ENCODE results near the gene NCKAP5L.
"Not testable (repeated sequence)": the region's sequence is repeated elsewhere in the genome, so short reads cannot be mapped to it uniquely, and the experiment has no call there.

Gene NCKAP5L

DNA sequence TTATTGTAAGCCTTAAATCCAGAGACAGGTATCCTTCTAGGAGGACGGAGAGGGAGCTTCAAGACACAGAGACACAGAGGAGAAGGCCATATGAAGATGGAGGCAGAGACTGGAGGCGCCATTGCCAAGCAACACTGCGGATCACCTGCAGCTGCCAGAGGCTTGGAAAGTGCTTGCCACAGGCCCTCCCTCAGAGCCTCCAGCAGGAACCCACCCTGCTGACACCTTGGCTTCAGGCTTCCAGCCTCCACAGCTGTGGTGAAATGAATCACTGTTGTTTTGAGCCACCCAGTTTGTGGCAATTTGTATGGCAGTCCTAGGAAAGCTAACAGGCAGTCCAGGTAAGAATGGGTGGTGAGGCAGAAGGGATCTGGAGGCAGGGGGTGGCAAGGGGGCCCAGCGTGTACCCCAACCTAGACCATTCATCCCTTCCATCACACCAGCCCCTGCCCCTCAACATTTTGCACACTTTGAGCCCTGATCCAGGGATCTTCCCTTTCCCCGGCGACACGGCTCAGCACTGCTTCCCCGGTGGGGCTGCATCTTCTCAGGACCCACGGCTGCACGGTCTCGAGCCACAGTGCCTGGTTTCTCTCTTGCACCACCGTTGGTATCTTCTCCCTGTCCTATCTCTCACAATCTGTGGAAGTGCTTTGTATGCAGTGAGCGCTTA is 37.0 kb upstream of the NCKAP5L start:
- DNase-seq, result no peak

DNA sequence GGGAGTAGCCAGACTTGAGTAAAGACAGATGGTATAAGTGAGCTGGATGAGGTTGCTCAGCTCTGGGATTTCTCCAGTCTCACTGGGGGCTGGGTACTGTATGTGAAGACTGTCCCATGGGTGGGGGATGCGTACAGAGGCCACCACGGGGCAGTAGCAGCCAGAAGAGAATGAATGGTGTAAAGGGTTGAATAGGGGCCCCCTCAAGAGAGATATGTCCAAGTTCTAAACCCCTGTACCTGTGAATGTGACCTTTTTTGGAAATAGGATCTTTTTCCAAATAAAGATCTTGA is 36.5 kb upstream of the NCKAP5L start:
- no peak for DNase-seq

DNA sequence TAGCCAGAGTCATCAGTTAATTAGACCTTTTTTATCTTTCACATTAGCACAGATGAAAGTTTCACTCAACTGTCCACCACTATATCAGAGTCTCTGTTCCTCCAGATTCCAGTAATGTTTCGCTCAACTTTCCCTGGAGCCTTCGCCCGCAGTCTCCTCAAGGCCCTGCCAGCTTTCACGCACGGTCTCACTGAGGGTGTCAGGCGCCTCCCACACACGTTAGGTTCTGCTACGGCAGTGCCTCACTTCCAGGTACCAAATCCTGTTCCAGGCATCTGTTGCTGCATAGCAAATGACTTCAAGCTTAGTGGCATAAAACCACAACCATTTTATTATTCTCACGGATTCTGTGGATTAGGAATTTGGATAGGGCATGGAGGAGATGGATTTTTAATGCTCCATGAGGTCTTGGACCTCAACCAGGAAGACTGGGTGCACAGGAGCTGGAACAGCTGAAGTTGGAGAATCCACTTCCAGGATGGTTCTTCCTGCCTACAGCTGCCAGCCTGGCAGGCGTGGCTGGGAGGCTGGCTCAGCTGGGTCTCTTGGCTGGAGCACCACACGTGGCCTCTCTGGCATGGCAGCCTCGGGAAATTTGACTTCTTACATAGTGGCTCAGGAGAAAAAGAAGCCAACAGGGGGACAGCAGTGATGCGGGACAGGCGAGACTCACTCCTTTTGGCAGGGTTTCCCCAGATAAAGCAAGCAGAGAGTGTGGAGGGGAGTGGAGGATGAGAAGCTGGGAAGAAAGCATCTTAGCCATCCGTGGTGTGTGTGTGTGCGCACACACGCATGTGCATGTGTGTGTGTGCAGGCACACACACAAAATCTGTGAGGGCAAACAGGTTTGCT is 36.0 kb upstream of the NCKAP5L start:
- DNase-seq, result no peak

DNA sequence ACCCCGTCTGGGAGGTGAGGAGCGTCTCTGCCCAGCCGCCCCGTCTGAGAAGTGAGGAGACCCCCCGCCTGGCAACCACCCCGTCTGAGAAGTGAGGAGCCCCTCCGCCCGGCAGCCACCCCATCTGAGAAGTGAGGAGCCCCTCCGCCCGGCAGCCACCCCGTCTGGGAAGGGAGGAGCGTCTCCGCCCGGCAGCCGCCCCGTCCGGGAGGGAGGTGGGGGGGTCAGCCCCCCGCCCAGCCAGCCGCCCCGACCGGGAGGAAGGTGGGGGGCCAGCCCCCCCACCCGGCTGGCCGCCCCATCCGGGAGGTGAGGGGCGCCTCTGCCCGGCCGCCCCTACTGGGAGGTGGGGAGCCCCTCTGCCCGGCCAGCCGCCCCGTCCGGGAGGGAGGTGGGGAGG is 32.7 kb upstream of the NCKAP5L start:
- not testable (repeated sequence) for DNase-seq

DNA sequence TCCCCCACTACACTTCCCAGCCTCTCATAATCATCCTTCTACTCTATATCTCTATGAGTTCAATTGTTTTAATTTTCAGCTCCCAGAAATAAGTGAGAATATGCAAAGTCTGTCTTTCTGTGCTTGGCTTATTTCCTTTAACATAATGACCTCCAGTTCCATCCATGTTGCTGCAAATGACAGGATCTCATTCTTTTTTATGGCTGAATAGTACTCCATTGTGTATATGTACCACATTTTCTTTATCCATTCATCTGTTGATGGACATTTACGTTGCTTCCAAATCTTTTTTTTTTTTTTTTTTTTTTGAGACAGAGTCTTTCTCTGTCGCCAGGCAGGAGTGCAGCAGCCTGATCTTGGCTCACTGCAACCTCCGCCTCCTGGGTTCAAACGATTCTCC is 27.7 kb upstream of the NCKAP5L start:
- not testable (repeated sequence) for DNase-seq

DNA sequence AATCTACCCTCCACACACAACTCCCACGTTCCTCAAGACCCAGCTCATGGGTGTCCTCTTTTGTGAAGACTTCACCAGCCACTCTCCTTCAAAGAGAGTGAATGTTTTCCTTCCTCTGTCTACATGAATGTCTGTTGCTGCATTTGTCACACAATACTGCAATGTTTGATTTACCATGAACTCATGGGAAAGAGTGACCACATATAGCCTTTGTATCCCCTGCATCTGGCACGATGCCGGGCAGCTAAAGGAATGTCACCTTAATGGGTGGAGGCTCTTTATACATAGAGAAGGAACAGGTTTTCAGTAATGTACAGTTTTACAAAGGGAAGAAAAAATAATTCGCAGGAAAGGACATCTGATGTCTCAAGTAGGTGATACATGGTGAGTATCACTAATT is 26.8 kb upstream of the NCKAP5L start:
- no peak for DNase-seq

DNA sequence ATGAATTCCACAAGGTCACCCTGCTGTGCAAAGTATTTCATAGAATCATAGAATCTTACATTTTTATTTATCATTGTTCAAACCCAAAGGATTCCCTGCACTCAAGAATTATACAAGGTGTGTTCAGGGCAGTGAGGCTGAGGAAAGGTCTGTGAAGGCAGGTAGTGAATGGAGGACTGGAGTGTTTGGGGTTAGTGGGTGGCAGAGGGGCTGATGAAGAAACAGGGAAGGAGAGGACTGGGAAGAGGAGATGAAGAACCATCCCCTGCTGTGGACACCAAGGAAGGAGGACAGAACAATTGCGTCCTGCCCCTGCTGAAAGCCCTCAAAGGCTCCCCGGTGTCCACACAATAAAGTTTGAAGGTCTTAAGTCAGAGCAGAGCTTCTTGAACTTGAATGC is 25.5 kb upstream of the NCKAP5L start:
- no peak for DNase-seq

DNA sequence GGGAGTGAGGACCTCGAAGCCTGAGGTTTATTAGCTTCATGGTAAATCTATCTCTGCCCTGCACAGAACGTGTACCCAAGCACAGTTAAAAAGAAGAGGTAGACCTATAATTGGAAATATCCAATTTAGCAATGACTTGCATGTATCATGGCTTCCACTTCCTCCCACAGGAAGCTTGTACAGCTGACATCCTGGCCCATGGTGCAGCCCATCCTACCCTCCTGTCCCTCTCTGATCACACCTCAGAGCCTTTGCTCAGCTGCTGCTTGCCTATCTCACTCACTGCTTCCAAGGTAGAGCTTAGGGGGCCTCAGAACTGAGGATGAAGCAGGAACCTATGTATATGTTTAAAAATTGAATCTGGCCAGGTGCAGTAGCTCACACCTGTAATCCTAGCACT is 18.9 kb upstream of the NCKAP5L start:
- no peak for DNase-seq

DNA sequence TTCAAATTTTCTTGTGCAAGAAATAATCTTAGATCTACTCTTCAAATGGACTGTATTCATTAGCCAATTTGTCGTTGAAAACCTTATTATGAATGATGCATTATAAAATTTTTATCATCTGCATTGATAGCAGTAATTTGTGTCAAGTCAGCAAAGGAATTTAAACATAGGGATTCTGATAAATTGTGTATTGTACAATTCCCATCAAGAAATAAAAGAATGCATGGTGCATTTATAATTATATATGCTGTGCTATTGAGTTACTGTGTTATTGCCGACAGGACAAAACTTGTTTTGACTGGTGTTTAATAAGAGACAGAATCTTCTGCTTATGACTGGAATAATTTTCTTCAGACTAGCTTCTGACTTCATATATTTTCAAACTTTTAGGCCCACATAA is 17.8 kb upstream of the NCKAP5L start:
- DNase-seq, result no peak

DNA sequence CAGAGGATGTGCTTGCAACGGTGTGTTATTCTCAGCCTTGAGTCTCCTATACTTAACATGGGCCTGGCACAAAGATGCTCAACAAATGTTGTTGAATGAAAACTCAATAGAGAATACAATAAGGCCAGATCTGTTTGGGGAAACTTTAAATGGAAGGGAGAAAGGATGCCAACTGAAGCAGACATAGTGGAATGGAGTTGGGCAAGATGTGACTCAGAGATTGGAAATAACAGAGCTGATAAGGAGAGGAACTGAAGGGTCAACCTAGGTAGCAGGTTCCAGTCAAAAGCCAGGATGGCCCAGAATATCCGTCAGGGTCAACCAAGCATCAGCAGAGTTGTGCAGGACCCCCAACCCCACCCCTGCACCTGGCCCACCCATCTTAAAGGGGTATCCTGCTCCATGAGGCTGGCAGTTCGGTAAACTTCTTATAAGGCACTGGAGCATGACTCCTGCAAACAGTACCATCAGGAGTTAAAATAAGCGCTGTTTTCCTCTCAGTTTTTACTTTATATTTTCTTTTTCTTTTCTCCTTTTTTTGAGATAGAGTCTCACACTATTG is 15.7 kb upstream of the NCKAP5L start:
- no peak for DNase-seq

DNA sequence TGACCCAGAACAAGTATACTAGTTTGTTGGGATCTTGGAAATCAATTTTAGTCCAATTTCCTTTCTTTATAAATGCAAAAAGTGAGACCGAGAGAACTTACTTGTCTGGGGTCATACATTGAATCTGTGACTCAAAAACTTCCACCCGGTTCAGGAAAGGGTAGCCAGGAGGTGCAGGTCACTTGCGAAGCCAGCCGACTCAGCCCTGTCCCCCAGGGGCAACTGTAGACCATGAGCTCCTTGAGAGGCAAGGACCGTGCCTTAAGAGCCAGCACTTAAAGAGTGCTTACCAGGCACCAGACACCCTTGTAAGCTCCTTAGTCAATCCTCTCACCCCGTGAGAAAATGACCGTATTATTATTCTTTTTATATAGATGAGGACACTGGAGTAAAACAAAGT is 15.2 kb upstream of the NCKAP5L start:
- DNase-seq, result no peak

DNA sequence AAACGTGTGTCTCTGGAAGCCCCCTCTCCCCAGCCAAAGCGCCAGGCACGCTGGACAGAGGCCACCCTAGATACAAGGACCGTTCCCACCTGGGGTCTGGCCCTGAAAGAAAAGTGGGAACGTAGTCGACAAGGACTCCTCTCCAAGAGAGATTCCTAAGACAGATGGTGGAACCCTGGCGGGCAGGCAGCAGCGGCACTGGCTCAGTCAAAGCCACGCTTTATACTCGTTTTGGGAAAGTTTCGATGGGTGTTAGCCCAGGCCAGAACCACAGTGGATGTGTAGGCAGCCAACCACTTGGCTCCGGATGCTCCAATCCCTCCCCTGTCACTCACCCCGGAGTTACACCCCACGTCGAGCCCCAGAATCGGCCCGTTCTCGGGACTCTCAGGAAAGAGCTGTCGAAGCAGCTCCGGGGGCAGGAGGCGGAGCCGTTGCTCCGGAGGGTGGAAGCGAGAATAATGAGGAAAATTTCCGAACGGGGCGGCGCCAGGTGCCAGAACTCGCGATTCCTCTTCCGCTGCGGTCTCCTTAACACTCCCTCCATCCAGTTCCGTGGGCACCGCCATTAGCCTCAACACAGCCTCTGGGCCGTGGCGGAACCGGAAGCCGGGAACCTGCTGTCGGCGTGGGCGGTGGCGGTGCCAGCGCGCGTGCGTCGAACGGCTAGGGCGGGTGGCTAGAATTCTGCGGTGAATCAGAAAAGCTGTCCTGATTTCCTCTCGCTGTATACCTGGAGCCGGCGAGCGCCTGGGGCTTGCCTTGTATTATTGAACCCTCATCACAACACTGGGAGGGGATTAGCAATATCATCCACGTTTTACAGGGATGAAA is 14.5 kb upstream of the NCKAP5L start, which contains the start of gene BCDIN3D:
Gene BCDIN3D (minus strand): TSS at position 588 of the 834 bp plus-strand sequence. CDS start 19 bp downstream, at position 569.
- DNase-seq, result peak; percentile 95

DNA sequence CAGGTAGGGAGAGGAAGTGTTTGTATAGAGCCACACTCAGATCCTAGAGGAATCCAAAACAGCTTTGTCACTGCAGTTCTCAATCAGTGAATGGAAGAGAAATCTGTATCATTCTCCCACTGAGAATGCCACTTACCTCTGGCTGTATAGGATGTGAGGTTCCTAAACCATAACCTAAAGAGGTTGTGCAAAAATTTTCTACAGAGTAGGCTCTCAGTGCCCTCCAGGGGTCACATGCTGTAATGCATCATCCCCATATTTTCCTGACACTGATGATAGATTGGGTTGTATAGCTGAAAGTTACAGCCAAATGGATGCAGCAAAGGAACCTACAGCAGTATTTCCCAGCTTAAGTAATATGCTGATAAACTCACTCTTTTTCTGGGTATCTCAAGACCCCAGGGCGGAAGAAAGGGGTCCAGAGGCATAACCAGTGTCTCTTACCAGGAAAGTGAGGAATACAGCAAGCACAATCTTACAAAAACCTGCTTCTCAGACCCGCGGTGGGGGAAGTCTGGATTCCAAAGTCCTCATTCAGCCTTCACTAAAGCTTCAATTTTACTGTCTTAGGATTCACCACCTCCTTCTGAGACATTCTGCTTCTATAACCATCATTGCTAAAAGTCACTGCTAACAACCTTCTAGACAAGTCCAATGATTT is 10.9 kb upstream of the NCKAP5L start:
- DNase-seq, result peak; percentile 68

DNA sequence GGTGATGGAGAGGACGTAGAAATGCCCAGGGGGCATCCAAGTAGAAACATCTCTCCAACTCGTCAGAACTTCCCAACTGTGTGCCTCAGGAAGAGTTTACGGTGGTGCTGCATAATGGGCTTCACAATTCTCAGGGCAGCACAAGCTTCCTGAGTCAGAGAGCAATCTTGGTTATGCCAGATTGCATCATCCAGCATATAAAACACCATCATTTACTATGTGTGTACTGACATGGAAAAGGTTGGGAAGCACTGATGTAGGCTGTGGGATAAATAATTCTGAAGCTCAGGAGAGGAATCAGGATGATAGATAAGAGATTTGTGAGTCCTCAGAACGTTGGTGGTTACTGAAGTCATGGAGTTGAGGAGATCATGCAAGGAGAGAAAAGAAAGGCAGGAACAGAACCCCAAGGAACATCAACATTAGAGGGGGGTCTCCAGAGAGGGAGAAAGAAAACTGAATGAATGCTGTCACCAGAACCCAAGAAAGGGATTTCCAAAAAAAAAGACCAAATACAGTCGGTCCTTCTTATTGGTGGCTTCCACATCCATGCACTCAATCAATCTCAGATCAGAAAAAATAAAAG is 4.7 kb upstream of the NCKAP5L start:
- DNase-seq, result no peak

DNA sequence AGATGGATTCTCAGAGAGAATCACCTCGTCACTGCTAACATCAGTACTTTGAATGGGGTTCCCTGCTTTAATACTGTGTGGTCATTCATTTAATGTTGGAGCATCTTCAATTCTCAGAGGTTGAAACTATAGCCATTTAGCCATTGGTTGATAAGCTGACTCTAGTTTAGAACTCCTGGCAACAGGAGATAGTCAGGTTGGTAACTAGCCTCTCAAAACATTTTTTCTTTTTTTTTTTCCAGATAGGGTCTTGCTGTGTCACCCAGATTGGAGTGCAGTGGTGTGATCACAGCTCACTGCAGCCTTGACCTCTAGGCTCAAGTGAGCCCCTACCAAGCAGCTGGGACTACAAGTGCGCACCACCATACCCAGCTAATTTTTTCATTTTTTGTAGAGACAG is 3.5 kb upstream of the NCKAP5L start:
- no peak for DNase-seq

DNA sequence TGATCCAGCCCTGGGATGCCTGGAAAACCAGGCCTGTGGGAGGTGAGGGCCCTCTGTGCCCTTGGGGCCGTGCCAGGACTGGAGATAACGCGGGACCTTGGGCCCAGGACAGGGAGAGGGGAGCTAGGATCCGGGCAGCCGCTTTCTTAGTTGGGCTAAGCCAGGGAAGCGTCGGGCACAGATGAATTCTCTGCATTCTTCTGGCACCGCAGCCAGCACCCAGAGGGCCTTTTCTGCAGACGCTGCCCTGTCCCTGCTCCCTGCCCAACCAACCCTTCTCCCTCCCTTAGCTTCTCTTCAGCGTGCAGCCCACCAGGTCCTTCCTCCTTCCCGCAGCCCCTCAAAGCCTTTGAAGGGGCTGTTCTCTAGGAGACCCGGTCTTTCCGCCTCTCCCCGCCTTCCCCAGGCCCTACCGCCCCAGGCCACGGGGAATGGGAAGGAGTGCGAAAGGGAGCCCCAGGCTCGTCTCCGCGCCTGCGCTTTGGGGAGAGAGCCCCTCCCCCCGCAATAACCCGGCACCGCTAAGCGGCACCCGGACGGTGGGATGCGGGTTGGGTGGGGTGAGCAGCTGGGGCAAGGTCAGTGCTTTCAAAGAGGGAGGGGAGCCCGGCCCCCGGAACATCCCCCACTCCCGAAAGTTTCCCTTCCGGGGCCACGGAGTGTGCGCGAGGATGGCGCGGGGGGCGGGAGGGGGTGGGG is 663 bp downstream of the NCKAP5L start:
- peak; percentile 91 for DNase-seq

DNA sequence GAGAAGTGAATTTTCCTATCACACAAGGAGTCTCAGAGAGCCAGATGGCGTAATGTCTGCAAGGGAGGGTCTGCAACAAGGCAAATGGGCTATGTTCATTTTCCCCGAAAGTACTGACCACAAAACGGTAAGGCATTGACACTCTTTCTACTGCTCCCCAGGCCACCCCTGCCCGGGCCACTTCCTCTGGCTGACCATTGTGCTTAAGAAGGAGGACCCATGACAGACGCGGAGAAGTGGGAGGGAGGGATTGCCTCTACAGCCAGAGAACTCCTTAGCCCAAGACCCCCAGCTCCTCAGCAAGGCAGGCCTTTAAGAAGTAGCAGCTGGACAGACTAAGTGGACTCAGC is 1.2 kb downstream of the NCKAP5L start:
- no peak for DNase-seq

DNA sequence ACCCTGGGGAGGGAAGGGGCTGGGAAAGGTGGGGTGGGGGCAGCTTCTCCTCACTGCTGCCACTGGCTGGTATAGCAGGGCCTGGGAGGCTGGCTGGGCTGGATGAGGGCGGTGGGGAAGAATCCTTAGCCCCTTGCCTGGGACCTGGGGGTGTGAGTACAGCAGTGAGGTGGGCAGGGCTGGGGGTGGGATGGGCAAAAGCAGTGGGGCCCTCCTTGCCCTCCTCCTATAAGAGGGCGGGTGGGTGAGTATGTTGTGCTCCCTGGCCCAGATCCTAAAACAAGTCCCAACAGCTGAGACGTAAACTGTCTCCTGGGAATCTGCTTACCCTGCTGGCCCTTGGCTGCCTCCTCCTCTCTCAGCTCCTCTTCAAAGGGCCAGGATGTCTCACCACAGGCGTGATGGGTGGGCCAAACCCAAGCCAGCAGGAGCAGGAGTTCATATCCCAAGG is 2.2 kb downstream of the NCKAP5L start:
- DNase-seq, result no peak

DNA sequence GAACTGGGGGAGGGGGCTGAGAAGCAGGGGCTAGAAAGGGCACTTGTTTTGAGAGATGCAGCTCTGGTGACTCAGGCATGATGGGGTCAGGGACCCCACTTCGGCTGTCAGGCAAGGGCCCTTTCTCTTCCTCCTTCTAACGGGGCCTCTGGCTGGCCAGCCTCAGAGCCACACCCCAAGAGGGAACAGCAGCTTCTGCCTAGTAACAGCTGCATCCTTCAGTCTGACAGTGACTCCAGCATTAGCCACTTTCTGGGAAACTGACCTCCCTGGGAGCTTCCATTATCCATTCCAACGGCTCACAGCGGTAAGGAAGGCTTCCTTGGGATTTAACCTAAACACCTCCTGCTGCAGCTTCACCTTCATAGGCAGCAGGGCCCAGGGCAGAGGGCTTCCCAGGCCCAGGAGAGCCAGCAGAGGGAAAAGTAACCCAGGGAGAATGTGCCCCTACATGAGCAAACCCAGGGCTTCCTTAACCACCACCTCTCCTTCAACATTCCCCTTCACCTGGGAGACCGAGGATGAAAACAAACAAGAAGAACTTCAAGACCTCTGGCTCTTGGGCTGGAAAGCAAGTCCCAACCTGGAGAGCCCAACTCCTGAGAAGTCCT is 2.7 kb downstream of the NCKAP5L start:
- DNase-seq, result peak; percentile 28

DNA sequence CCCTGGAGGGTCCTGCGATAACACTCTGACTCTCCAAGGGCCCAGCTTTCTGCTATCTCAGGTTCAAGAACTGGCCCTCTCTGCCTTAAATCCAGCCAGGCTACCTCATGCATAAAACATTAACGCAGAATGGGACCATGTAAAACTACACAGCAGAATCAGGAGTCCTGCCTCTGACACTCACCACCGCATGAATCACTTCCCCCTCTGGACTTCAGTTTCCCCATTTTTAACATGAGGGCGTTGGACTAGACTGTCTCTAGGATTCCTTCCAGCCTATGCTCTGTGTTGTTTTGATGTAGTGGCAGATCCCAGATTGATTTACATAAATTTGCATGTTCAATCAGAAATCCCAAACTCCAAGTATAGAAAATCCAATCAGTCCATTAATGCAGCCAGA is 3.3 kb downstream of the NCKAP5L start:
- DNase-seq, result no peak

DNA sequence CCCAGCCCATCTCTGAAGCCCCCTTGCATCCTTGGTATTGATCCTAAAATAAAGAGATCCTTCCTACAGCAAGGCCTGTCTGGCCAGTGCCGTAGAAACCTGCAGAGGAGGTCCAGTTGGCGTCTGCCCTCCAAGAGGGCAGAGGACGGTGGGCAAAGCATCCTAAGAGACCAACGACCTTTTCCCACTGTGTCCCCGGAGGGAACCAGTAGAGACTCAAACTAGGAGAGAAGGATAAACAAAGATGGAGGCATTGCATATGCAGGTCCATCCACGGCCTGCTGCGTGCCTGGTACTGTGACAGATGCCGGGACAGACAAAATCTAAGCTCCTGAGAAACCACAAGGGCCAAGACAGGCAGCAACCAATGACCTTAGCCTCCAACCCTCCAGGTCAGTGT is 3.8 kb downstream of the NCKAP5L start:
- no peak for DNase-seq
